ENCODE data around the gene SCYL1.

- TF ChIP-seq CTCF (IDR thresholded peaks at IDR 0.05) (no peak), POLR2A (IDR thresholded peaks at IDR 0.05) (no peak)
Observed at GRCh38 chr11:65571420-65571819, 46.5 kb downstream of the SCYL1 start.
